Fibroblast of peridontal ligament (primary cell): ENCODE data around the gene ROBO1.

ENCODE experiments used
- DNase-seq: peaks from one replicate; pipeline ENCODE4 v3.0.0-alpha.2; 2010; ENCODE audit errors: extremely low read depth

The ROBO1 gene

GRCh38 chr3:79467721-79468120 is 300.1 kb downstream of the ROBO1 start:
- DNase-seq, result no peak

- peak; percentile 22 for DNase-seq
Measured at GRCh38 chr3:79461129-79461792, 306.5 kb downstream of the ROBO1 start.

GRCh38 chr3:79453600-79453999 is 314.2 kb downstream of the ROBO1 start:
- no peak for DNase-seq

GRCh38 chr3:79436387-79436786 is 331.4 kb downstream of the ROBO1 start:
- no peak for DNase-seq

- no peak for DNase-seq
Measured at GRCh38 chr3:79427081-79427480, 340.7 kb downstream of the ROBO1 start.

GRCh38 chr3:79424811-79425210 is 343.0 kb downstream of the ROBO1 start:
- DNase-seq, result no peak

GRCh38 chr3:79423417-79423816 is 344.4 kb downstream of the ROBO1 start:
- DNase-seq, result no peak

- DNase-seq, result no peak
Measured at GRCh38 chr3:79421273-79421672, 346.5 kb downstream of the ROBO1 start.

- DNase-seq, result no peak
Measured at GRCh38 chr3:79418855-79419621, 348.8 kb downstream of the ROBO1 start.

GRCh38 chr3:79415356-79415755 is 352.4 kb downstream of the ROBO1 start:
- DNase-seq, result no peak

- peak; percentile 89 for DNase-seq
Measured at GRCh38 chr3:79414806-79415205, 353.0 kb downstream of the ROBO1 start.

- no peak for DNase-seq
Measured at GRCh38 chr3:79414035-79414434, 353.8 kb downstream of the ROBO1 start.

GRCh38 chr3:79412537-79412936 is 355.3 kb downstream of the ROBO1 start:
- DNase-seq, result no peak

- DNase-seq, result no peak
Measured at GRCh38 chr3:79410617-79411016, 357.2 kb downstream of the ROBO1 start.

- DNase-seq, result no peak
Measured at GRCh38 chr3:79410136-79410535, 357.7 kb downstream of the ROBO1 start.

- DNase-seq, result no peak
Measured at GRCh38 chr3:79406175-79406574, 361.6 kb downstream of the ROBO1 start.

GRCh38 chr3:79405183-79405582 is 362.6 kb downstream of the ROBO1 start:
- DNase-seq, result no peak

- no peak for DNase-seq
Measured at GRCh38 chr3:79396595-79396994, 371.2 kb downstream of the ROBO1 start.

GRCh38 chr3:79392479-79392878 is 375.3 kb downstream of the ROBO1 start:
- DNase-seq, result no peak

GRCh38 chr3:79390352-79390751 is 377.4 kb downstream of the ROBO1 start:
- no peak for DNase-seq

GRCh38 chr3:79385211-79385610 is 382.6 kb downstream of the ROBO1 start:
- no peak for DNase-seq

GRCh38 chr3:79383402-79384012 is 384.3 kb downstream of the ROBO1 start:
- DNase-seq, result peak; percentile 54

- no peak for DNase-seq
Measured at GRCh38 chr3:79380581-79380980, 387.2 kb downstream of the ROBO1 start.
